GM19397 (cell line): ENCODE data around the gene RAB14.
"Not testable (repeated sequence)": the region's sequence is repeated elsewhere in the genome, so short reads cannot be mapped to it uniquely, and the experiment has no call there.

Source experiments
- ATAC-seq: cut with Tn5 transposase; IDR thresholded peaks from one replicate; pipeline ENCODE4 v1.9.1; 2021; ENCODE audit warnings: mild to moderate bottlenecking, moderate library complexity; ENCODE audit not compliant: unreplicated experiment

The RAB14 gene

DNA sequence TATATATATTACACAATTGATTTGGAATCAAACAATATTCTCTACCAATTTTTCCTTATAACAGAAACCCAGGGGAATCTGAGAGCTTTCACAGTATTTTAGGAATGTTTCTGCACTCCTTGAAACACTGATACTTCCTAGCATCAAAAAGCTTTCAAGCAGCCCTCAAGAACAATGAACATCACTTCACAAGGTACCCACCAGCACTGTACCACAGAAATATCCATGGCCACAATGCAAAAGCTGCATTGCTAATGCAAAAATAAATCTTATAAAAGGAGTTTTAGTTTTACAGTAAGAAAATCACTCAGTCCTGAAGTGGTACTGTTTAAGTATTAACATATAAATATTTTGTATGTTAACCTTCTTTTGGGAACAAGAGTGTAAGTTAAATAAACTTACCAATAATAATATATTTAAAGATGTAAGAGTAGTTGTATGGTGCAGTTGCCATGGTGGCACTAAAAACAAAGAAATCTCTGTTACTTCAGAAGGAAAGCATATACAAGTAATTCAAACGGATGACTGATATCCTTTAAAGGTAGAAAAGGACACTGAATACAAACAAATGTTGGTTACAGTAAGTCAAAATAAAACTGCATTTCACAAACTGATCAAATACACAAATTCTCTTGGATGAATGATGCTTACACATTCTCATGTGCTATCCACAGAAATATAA is 8.6 kb downstream of the RAB14 start:
- no peak for ATAC-seq

GRCh38 chr9:121192518-121192917 is 9.2 kb downstream of the RAB14 start:
- no peak for ATAC-seq

- ATAC-seq = no peak
These were observed 10.4 kb downstream of the RAB14 start for GRCh38 chr9:121191235-121191634.

- ATAC-seq = no peak
These were observed 12.0 kb downstream of the RAB14 start for GRCh38 chr9:121189660-121190059.

- ATAC-seq = no peak
These were observed 12.7 kb downstream of the RAB14 start for GRCh38 chr9:121189006-121189405.

GRCh38 chr9:121187636-121188305 is 13.9 kb downstream of the RAB14 start:
- no peak for ATAC-seq

GRCh38 chr9:121185774-121186403 is 15.8 kb downstream of the RAB14 start:
- no peak for ATAC-seq

DNA sequence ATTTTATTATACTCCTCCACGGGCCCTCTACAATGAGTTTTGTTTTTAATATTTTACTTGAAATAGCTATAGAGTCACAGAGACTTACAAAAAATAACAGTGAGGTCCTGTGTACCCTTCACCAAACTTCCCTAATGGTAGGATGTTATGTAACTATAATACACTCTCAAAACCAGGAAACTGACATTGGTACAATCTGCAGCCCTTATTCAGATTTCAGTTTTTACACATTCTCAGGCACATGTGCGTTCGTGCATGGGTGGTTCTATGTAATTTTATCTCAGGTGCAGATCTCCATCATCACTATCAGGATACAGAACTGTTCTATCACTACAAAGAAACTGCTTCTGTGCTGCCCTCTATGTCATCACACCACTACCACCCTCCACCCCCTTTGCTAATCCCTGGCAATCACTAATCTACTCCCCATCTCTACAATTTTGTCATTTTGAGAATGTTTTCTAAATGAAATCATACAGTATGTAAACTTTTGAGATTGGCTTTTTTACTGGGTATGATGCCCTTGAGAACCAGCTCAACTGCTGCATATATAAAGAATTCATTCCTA is 16.4 kb downstream of the RAB14 start:
- no peak for ATAC-seq

DNA sequence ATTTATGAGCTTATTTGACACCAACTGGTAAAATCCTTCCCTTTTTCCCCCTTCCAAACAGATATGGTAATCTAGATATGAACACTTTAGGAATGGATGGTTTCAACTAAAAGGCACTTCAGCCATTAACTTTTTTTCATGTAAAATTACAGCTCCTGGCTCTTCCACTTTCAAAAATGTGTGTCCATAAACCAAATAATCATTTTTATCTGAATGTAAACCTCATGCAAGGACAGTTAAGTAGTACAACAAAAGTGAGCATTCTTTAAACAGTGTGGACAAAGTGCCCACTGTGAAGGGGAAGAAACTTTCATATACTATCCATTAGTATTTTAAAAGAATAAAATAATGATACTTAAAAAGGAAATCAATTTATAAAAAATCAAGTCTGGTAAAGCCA is 17.2 kb downstream of the RAB14 start:
- no peak for ATAC-seq

GRCh38 chr9:121183666-121184423 is 17.8 kb downstream of the RAB14 start:
- ATAC-seq = no peak

DNA sequence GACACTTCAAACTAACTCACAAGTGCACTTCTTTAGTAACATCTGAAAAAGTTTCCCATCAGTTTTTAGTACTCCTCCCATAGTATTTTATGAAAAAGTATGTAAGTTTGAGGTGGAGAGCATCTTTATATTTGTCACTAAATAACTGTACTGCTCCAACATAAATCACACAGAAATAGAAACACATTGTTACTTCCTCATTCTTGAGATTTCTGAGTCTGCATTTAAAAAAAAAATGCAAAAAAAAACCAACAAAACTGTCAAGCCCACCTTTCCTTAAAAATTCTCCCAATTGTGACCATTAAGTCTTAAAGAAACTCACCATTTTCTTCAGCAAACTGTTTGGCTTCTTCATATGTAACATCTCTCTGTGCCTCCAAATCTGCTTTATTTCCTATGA is 18.7 kb downstream of the RAB14 start:
- no peak for ATAC-seq

- no peak for ATAC-seq
These were observed 19.4 kb downstream of the RAB14 start for GRCh38 chr9:121182101-121182836.

GRCh38 chr9:121179930-121180681 is 21.6 kb downstream of the RAB14 start:
- ATAC-seq = no peak

DNA sequence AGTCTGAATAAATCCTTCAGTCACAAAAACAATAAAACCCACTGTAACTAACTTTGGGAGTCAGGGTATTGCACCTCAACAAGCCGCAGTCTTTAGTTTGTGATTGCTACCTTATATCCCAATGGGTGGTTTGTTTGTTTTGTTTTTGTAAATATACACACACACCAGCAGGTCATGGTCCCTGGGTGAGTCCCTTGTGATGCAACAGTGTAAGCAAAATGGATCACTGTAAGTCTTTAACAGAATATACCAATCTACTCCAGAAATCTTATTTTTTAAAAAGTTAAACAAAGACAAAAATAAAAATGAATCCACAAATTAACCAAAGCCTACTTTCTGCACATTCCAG is 22.3 kb downstream of the RAB14 start:
- not testable (repeated sequence) for ATAC-seq

GRCh38 chr9:121178676-121179372 is 22.8 kb downstream of the RAB14 start:
- ATAC-seq = no peak

DNA sequence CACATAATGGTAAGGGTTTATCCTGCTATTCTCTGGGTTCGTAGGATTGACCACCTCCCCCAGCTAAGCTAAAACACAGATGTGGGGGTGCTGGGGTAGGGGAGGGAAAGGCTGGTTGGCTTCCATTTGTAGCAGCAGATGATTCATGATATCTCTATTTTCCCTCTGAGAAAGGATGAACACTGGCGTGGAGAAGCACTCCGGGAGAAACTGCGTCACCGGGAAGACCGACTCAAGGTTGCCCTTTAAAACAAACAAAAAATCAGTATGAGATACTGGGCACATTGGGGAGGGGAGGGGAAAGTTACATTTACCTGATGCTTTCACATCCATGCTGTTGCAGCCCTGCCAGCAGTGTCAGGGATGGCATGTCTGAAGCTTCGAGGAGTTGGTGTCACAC is 28.2 kb downstream of the RAB14 start:
- no peak for ATAC-seq

DNA sequence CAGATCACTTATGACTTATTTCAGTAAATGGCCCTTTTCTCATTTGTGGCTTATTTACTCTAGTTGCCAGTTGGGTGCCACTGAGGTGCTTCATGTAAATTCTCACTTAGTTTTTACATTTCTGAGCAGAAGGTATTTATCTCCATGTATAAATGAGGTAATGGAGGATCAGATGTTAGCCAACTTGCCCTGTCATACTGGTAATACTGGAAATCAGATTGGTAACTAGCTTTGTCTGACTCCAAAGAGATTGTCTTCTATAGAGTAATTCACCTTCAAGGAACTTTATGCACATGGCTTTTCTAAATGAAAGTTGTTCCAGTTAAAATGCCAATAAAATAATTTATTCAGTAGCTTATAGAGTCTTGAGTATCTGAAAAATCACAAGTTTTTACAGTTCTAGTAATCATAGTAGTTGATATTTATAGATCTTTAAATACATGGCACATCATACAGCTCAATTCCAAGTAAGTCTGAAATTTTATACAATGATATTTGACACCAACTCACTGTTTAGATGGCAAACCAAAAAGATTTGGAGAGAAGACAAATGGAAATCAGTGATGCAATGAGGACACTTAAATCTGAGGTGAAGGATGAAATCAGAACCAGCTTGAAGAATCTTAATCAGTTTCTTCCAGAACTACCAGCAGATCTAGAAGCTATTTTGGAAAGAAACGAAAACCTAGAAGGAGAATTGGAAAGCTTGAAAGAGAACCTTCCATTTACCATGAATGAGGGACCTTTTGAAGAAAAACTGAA is 28.8 kb downstream of the RAB14 start:
- no peak for ATAC-seq

DNA sequence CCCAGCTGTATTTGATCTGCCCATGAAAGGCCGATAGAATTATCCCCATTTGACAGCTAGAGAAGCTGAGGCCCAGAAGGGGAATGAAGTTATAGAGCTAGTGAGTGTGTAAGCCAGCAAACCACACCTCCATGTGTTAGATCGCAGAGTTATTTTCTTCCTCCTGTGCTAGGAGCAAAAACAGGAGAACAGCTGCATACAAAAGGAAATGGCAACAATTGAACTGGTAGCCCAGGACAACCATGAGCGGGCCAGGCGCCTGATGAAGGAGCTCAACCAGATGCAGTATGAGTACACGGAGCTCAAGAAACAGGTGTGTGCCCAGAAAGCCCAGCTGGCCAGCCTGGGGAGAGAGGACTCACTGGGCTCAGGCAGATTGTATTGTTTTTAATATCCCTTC is 30.4 kb downstream of the RAB14 start:
- no peak for ATAC-seq
